GM12891 (cell line): ENCODE data around the gene SMPD3. TPM values are rescaled to one million over a fixed set of nuclear protein-coding genes. Genes with fewer than 3 reads are reported as not detected.
A peak's percentile ranks its signal among the peaks of the same experiment; 100 is the strongest.
"Not testable (repeated sequence)": the region's sequence is repeated elsewhere in the genome, so short reads cannot be mapped to it uniquely, and the experiment has no call there.

ENCODE experiments used
- DNase-seq: peaks from one replicate; pipeline ENCODE4 v3.0.0; 2011; ENCODE audit warnings: low spot score; ENCODE audit not compliant: insufficient read length
- FAIRE-seq: peaks from 2 replicates; lab custom pipeline; 2011; peaks lifted over from hg19 to GRCh38; lab: Jason Lieb, UNC
- PAX5 ChIP-seq: IDR thresholded peaks from 2 replicates; pipeline ENCODE4 v1.6.1; 2011; ENCODE audit warnings: low read length, moderate library complexity, mild to moderate bottlenecking; ENCODE audit not compliant: insufficient read depth, severe bottlenecking
- POLR2A ChIP-seq: IDR thresholded peaks from 2 replicates; pipeline ENCODE4 v1.6.1; 2011; ENCODE audit warnings: low read depth, low read length, control low read depth
- POLR2AphosphoS5 ChIP-seq: IDR thresholded peaks from 2 replicates; pipeline ENCODE4 v1.6.1; 2011; ENCODE audit warnings: low read depth, low read length, control low read depth
- POU2F2 ChIP-seq: IDR thresholded peaks from 2 replicates; pipeline ENCODE4 v1.6.1; 2011; ENCODE audit warnings: low read depth, mild to moderate bottlenecking, control low read depth, low read length, moderate library complexity
- SPI1 ChIP-seq: IDR thresholded peaks from 2 replicates; pipeline ENCODE4 v1.6.1; 2011; ENCODE audit warnings: low read depth, low read length, control low read depth
- TAF1 ChIP-seq: IDR thresholded peaks from 2 replicates; pipeline ENCODE4 v1.6.1; 2011; ENCODE audit warnings: low read depth, low read length, control low read depth
- polyA plus RNA-seq: library from polyadenylated mRNA; unstranded; fragments of >200 nt; gene quantifications from one replicate; pipeline ENCODE4 v1.2.1, GENCODE V29; 2012; ENCODE audit warnings: low read depth, missing spikeins, inconsistent platforms; ENCODE audit not compliant: missing spikeins

Gene SMPD3
- polyA plus RNA-seq: 1.5 TPM

DNA sequence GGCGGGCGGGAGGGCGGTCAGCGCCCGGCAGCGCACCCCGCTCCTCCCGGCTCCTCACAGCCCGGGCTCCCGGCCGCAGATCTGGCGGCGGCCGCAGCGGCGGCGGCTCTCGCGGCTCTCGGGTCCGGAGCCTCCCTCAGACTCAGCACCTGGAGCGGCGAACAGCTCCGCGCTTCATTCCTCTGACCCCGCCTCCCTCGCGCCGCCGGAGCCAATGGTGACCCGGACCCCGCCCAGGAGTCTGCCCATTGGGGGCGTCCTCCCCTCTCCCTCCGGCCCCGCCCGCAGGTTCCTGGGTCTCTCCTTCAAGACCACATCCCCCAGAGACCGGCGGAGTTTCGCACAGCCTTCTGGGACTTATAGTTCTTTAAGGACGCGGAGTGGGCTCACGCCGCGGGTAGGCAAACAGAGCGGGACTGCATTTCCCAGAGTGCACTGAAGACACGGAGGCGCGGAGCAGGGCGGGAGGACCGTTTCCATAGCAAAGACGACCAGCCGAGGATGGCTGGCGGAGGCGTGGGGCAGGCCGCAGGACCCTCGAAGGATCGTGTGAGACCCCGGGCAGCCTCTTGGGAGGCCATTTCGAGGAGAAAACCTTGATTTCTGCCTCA lies at the start of gene SMPD3:
SMPD3 (minus strand) TSS at position 149 of the 611 bp plus-strand sequence. CDS start 76,327 bp downstream, outside the sequence.
- TF ChIP-seq TAF1: no peak
- no peak for TF ChIP-seq POLR2A
- no peak for TF ChIP-seq SPI1
- TF ChIP-seq PAX5: no peak
- TF ChIP-seq POU2F2: no peak
- TF ChIP-seq POLR2AphosphoS5: no peak
- peak; percentile 98 for FAIRE-seq
- DNase-seq: peak; percentile 94

DNA sequence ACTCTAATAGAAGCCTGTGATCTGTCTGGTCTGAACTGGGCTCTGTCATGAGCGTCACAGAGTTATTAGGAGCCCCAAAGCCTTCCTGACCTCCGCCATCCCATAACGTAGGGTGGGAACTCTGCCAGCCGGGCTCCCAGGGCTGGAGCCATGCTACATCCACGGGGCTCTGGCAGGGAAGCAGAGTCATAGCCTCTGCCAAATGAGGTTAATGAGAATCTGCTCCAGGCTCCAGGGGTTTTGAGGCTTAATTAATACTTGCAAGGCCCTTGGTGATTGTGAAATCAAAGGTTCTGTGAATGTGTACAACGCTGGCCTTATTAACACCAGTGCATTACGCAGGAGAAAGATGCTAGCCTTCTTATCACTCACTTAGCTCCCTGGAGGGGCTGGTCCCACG lies 48.4 kb upstream of the SMPD3 start:
- TF ChIP-seq POLR2A (no peak), POLR2AphosphoS5 (no peak), POU2F2 (no peak), SPI1 (no peak), TAF1 (no peak), PAX5 (no peak)
- FAIRE-seq (no peak), DNase-seq (no peak)

DNA sequence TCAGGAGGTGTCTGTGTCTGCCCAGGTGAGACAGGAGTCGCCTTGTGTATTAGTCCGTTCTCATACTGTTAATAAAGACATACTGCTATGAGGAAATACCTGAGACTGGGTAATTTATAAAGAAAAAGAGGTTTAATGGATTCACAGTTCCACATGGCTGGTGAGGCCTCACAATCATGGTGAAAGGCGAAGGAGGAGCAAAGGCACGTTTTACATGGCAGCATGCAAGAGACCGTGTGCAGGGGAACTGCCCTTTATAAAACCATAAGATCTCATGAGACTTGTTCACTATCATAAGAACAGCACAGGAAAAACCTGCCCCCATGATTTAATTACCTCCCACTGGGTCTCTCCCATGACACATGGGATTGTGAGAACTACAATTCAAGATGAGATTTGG lies 46.0 kb upstream of the SMPD3 start:
- not testable (repeated sequence) for DNase-seq, FAIRE-seq

DNA sequence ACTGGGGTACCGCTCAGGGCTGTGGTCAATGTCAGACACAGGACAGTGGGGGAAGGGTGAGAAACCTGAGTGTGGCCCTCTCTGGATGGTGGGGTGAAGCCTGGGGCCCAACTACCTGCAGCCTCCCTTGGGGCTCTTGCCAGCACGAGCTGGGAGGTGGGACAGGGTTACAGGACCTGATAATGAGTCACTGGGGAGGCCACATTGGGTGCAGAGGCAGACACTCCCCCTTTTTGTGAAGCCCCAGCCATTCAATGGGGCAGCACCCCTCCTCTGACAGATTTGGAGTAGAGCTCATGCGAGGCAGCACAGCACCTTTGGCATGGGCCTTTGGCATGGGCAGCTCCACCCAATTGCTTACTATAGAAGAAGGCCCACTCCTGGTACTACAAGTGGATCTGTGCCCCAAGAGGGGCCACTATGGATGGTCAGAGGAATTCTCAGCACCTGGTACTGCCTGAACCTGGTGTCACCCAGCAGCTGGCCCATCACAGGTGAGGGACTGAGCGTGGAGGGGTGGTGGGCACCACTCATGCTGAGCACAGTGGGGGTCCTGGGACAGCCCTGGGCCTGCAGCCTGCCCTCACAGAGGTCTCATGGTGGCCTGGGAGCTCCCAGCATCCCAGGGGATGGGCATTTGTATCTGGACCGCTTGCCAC lies 45.2 kb upstream of the SMPD3 start:
- DNase-seq (no peak), FAIRE-seq (no peak)
- TF ChIP-seq SPI1: no peak
- TF ChIP-seq PAX5: no peak
- TF ChIP-seq POU2F2: no peak
- TF ChIP-seq TAF1: no peak
- TF ChIP-seq POLR2AphosphoS5: no peak
- no peak for TF ChIP-seq POLR2A

DNA sequence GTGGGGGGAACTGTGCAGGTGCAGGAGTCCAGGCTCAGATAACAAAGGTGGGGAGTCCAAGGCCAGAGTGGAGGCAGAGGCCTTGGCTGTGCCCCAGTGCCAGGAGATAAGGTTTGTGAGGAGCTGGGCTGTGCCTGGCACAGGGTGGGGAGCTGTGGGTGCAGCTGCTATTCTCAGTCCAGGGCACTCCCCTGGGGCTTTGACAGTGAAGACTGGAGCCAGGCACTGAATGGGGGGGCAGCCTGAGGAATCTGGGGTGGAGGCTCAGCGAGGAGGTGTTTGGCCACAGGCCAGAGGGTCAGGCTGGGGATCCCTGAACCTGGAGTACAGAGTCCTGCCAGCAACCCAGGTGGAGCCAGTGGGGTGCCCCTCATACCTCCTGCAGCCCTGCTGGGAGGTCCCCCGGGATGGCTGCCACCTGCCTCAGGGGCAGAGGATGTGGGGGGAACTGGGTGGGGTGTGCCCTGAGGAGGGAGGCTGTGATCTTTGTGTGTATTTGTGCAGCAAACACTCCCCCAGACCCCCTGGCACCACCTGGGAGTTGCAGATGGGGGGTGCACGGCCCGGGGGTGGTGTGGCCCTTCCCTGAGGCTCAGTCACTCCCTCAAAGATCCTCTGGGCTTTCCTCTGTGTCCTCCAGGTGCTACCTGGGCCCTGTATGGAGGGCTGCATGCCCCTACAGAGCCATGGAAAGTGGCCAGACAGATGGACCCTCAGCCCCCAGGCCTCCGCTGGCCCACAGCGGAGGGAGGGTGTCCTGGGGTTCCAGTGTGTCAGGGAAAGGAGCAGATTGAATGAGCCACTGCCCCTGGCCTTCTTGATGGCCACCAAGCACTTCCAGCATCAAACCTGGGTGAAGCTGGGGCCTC lies 44.5 kb upstream of the SMPD3 start:
- DNase-seq (no peak), FAIRE-seq (no peak)
- TF ChIP-seq POU2F2 (no peak), SPI1 (no peak), POLR2AphosphoS5 (no peak), PAX5 (no peak), TAF1 (no peak), POLR2A (no peak)

DNA sequence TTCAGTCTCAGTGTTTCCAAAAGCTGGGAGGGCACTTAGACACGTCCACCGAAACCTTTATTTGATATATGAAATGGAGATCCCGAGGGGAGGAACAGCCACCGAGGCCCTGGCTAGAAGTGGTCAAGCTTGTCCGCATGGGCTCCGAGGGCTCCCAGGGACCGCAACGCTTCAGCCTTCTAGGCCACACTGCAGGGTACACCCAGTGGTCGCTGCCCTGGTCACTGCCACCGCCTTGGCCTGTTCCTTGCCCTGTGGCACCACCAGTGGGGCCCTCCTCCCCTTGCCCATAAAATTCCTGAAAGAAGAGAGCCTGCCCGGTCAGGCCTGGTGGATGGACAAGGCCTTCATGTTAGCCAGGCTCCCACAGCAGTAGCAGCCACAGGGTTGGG lies 43.8 kb upstream of the SMPD3 start:
- no peak for TF ChIP-seq SPI1
- DNase-seq: no peak
- FAIRE-seq: no peak

DNA sequence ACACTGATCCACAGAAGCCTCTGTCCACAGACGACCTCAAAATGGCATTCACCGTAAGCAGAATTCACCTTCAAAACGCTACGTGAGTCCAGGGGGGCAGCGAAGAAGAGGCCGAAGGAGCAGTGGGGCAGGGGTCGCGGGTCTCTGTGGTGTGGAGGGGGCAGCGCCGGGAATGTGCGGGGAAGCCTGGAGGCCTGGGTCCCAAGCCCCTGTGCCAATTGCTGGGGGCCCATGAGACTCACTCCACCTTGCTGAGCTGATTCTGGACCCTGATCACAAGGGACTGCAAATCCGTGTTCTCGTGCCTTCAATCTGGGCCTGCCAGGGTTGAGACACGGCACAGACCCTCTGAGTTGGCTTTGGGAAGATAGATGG lies 43.3 kb upstream of the SMPD3 start:
- TF ChIP-seq PAX5 (no peak), POLR2A (no peak), SPI1 (no peak), POU2F2 (no peak), POLR2AphosphoS5 (no peak), TAF1 (no peak)
- no peak for FAIRE-seq
- no peak for DNase-seq

DNA sequence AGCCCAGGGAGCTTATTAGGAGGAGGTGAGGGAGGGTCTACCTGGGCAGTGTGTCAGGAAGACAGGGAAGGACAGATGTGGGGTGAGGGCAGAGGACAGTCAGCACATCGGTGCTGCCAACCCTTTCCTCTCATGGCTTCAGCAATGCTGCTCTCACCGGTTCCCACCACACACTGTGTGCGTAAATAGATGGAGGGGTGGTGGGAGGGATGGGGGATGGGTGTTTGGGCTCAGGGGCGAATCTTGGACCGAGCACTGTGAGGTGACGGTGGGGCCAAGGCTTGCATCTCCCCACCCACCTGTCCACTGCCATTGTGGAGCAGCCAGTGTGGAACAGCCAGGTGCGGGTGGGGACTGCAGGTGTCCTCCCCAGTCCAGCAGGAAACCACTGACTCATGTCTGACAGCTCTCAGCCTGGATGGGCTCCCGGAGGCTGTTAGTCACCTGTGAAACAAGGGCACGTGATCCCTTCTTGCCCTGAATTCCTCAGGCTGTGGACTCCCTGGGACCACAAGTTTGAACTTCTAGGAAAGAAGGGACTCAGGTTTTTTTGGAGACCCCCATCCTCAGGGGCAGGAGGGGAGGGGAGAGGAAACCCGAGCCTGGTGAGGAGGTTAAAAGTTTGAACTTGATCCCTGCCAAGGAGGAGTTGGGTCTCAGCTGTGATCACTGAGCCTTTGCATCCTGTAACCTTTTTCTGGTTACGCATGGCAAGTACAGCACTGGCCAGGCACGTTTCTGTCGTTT lies 42.7 kb upstream of the SMPD3 start:
- FAIRE-seq (peak; percentile 94), DNase-seq (peak; percentile 49)
- TF ChIP-seq PAX5 (peak; percentile 63), SPI1 (no peak), POU2F2 (no peak), POLR2A (no peak), POLR2AphosphoS5 (no peak)

DNA sequence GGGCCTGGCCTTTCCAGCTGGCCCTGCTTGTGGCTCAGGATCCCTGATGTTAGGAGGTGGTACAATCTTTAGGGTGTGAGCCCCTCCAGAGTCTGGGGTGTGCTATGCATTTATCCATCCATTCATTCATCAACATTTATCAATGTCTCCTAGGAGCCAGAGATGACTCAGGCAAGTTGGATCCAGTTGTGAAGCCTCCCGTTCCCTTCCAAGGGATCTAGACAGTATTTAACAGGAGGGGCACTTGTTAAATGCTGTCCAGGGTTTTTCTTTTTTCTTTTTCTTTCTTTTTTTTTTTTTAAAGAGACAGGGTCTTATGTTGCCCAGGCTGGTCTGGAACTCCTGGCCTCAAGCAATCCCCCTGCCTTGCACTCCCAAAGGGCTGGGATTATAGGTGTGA lies 42.0 kb upstream of the SMPD3 start:
- DNase-seq: no peak
- no peak for TF ChIP-seq TAF1
- TF ChIP-seq SPI1: no peak
- TF ChIP-seq POLR2AphosphoS5: no peak
- TF ChIP-seq POU2F2: no peak
- no peak for TF ChIP-seq PAX5
- no peak for TF ChIP-seq POLR2A
- FAIRE-seq: peak; percentile 13
